ENCODE measurements around the gene PRR7. TPM values are rescaled to one million over a fixed set of nuclear protein-coding genes. Genes with fewer than 3 reads are reported as not detected.

PRR7 gene
- total and polyA plus RNA-seq, 2 experiments from 2014 or later = 4.8 to 11.7 TPM

DNA sequence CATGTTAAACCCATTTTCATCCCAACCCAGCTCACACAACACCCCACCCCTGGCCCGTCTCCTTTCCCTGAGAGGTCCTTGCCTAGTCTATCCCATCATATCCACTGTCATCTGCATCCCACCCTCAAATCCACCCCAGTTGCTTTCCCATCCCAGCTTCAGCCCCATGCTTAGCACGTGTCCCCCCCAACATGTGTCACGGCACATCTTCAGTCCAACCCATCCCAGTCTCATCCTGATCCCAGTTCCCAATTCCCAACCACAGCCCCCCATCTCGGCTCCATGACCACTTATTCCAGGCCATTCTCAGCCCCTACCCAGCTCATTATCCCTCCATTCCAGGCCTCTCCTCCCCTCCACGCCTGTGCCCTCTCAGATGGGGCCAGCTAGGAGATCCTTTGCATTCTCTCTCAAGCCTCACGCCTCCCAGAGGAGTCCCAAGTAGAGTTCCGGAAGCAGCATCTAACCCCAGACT is 27.4 kb downstream of the PRR7 start:
- DNase-seq (ENCODE audit: low spot score) = no peak
- Histone ChIP-seq H3K4me3 (no peak overlapping the region), H3K79me2 (peaks cover 39% of the 10 kb centered on the region), H4K20me1 (ENCODE audit: insufficient read depth, poor library complexity, severe bottlenecking) (peaks cover 36% of the 10 kb centered on the region), H3K36me3 (replicated peaks; ENCODE audit: insufficient read depth, low read depth) (no peaks in the 10 kb centered on the region), H3K9me3 (ENCODE audit: low read depth) (no peaks in the 10 kb centered on the region), H3K4me1 (ENCODE audit: insufficient read depth) (peaks cover 22% of the 10 kb centered on the region), H3K9me2 (replicated peaks; ENCODE audit: insufficient read depth) (no peaks in the 10 kb centered on the region), H2AFZ (no peak overlapping the region), H3K4me2 (peak overlapping the region; percentile 96), H3K27ac (no peak overlapping the region), H3K27me3 (no peaks in the 10 kb centered on the region)
- 47% methylated on average over 7 of the region's 7 CpGs for WGBS (ENCODE audit: low lambda C conversion rate, missing lambda C conversion rate)
- TF ChIP-seq EZH2 (IDR thresholded peaks at IDR 0.05; ENCODE audit: borderline replicate concordance) (no peak), EZH2phosphoT487 (IDR thresholded peaks at IDR 0.05; ENCODE audit: low read depth, severe bottlenecking, unreplicated experiment) (no peak)
- TF ChIP-seq, protein P1, sequence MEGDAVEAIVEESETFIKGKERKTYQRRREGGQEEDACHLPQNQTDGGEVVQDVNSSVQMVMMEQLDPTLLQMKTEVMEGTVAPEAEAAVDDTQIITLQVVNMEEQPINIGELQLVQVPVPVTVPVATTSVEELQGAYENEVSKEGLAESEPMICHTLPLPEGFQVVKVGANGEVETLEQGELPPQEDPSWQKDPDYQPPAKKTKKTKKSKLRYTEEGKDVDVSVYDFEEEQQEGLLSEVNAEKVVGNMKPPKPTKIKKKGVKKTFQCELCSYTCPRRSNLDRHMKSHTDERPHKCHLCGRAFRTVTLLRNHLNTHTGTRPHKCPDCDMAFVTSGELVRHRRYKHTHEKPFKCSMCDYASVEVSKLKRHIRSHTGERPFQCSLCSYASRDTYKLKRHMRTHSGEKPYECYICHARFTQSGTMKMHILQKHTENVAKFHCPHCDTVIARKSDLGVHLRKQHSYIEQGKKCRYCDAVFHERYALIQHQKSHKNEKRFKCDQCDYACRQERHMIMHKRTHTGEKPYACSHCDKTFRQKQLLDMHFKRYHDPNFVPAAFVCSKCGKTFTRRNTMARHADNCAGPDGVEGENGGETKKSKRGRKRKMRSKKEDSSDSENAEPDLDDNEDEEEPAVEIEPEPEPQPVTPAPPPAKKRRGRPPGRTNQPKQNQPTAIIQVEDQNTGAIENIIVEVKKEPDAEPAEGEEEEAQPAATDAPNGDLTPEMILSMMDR (IDR thresholded peaks at IDR 0.05; ENCODE audit: poor library complexity) = no peak

DNA sequence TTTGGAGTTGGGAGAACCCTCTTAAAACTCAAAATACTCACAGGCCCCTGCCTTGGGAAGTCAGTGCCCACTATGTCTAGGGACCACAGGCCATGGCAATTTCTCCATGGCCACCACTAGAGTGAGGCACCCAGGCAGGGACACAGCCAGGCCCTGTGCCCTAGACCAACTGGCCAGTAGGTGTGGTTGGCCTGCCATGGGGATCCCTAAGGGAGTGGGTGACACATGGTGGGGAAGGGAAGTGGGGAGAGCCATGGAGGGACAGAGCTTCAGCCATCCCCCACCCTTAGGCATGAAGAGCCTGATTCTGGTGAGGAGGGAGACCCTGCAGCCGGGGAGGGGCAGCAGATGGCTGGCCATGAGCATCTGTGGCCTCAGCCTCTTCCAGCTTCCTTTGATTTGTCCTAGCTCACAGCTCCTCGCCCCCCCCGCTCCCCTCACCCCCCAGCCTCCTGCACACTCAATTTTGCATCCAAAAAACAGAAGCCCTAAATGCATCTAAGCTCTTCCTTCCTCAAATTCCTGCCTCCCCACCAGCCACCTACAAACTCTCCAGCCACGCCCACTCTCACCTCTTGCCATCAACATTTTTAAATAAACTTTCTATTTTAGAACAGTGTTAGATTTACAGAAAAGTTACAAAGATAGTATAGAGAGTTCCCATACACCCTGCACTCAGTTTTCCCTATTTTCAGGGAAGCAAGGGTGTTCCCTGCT is 28.4 kb downstream of the PRR7 start:
- no peak for TF ChIP-seq EZH2 (IDR thresholded peaks at IDR 0.05; ENCODE audit: borderline replicate concordance)
- no peak for TF ChIP-seq EZH2phosphoT487 (IDR thresholded peaks at IDR 0.05; ENCODE audit: low read depth, severe bottlenecking, unreplicated experiment)
- TF ChIP-seq, protein P1 (IDR thresholded peaks at IDR 0.05; ENCODE audit: poor library complexity) = no peak
- Histone ChIP-seq H2AFZ (no peak overlapping the region), H4K20me1 (ENCODE audit: insufficient read depth, poor library complexity, severe bottlenecking) (peaks cover 26% of the 10 kb centered on the region), H3K79me2 (peaks cover 29% of the 10 kb centered on the region), H3K36me3 (replicated peaks; ENCODE audit: insufficient read depth, low read depth) (no peaks in the 10 kb centered on the region), H3K27me3 (no peaks in the 10 kb centered on the region), H3K4me2 (no peak overlapping the region), H3K9me3 (ENCODE audit: low read depth) (no peaks in the 10 kb centered on the region), H3K9me2 (replicated peaks; ENCODE audit: insufficient read depth) (no peaks in the 10 kb centered on the region), H3K4me3 (no peak overlapping the region), H3K27ac (no peak overlapping the region), H3K4me1 (ENCODE audit: insufficient read depth) (peaks cover 23% of the 10 kb centered on the region)
- 79% methylated on average over 3 of the region's 4 CpGs for WGBS (ENCODE audit: low lambda C conversion rate, missing lambda C conversion rate)
- no peak for DNase-seq (ENCODE audit: low spot score)

DNA sequence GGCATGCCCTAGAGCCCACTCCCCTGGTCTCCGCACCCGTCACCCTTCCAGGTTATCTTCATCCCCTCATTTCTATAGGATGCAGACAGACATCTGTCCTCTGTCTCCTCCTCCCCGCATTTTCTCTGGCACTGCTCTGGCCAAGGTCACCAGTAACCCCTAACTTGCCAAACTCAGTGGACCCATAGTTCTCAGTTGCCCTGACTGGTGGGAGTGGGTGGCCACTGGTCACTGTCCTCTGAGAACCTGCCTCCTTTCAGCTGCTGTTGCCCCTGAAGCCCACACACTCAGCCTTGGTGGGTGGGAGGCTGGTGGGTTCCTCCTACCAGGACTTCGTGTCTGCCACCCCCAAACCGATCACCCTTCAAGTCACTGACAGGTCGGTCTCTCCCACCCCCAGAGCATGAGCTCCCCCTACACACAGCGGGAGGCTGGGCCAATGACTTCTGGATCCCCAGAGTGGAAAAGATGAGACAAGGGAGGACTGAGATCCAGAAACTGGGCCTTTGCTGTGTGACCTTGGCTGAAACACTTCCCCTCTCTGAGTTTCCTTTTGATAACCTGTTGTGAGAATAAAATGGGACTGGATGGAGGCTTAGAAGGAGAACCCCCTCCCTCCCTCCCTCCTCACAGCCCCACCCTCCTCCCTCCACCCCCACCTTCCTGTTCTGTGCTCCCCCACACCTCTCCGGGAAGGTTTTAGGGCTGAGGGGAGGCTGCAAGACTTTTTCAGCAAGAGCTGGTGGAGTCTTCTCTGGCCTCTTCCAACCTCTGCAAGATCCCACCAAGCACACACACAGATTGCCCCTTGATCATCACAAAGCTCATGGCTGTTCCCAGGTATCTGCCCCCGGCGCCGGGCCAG is 29.2 kb downstream of the PRR7 start:
- Histone ChIP-seq H3K4me2 (no peak overlapping the region), H3K79me2 (peaks cover 21% of the 10 kb centered on the region), H3K4me1 (ENCODE audit: insufficient read depth) (peaks cover 23% of the 10 kb centered on the region), H3K27ac (no peak overlapping the region), H2AFZ (no peak overlapping the region), H3K36me3 (replicated peaks; ENCODE audit: insufficient read depth, low read depth) (no peaks in the 10 kb centered on the region), H3K4me3 (no peak overlapping the region), H4K20me1 (ENCODE audit: insufficient read depth, poor library complexity, severe bottlenecking) (peaks cover 19% of the 10 kb centered on the region), H3K27me3 (no peaks in the 10 kb centered on the region), H3K9me2 (replicated peaks; ENCODE audit: insufficient read depth) (no peaks in the 10 kb centered on the region), H3K9me3 (ENCODE audit: low read depth) (no peaks in the 10 kb centered on the region)
- WGBS (ENCODE audit: low lambda C conversion rate, missing lambda C conversion rate) = 69% methylated on average over 11 of the region's 11 CpGs
- DNase-seq (ENCODE audit: low spot score) = no peak
- TF ChIP-seq EZH2 (IDR thresholded peaks at IDR 0.05; ENCODE audit: borderline replicate concordance) = no peak
- no peak for TF ChIP-seq EZH2phosphoT487 (IDR thresholded peaks at IDR 0.05; ENCODE audit: low read depth, severe bottlenecking, unreplicated experiment)
- TF ChIP-seq, protein P1 (IDR thresholded peaks at IDR 0.05; ENCODE audit: poor library complexity) = no peak

Data from hepatocyte (in vitro differentiated cells).